Upper lobe of right lung (tissue), 1 donor: ENCODE data around the gene STRA8. TPM values are rescaled to one million over a fixed set of nuclear protein-coding genes. Genes with fewer than 3 reads are reported as not detected.

Source experiments
- ATAC-seq: fragments of 200-7000 bp; cut with Tn5 transposase; one replicate; pipeline ENCODE4 v1.9.1; 2020; ENCODE audit warnings: mild to moderate bottlenecking, moderate library complexity
- DNase-seq: peaks from one replicate; pipeline ENCODE4 v3.0.0-alpha.2; 2020
- H3K27ac ChIP-seq: fragments of 200-600 bp; one replicate; pipeline ENCODE4 v1.8.0; 2022
- H3K27me3 ChIP-seq: fragments of 200-600 bp; one replicate; pipeline ENCODE4 v1.8.0; 2022; ENCODE audit warnings: mild to moderate bottlenecking
- H3K36me3 ChIP-seq: fragments of 200-600 bp; one replicate; pipeline ENCODE4 v1.8.0; 2022
- H3K4me1 ChIP-seq: fragments of 200-600 bp; one replicate; pipeline ENCODE4 v1.8.0; 2022
- H3K4me3 ChIP-seq: fragments of 200-600 bp; one replicate; pipeline ENCODE4 v1.8.0; 2022; ENCODE audit warnings: mild to moderate bottlenecking
- H3K9me3 ChIP-seq: fragments of 200-600 bp; one replicate; pipeline ENCODE4 v1.8.0; 2022
- CTCF ChIP-seq: fragments of 200-600 bp; IDR thresholded peaks from one replicate; pipeline ENCODE4 v1.8.0; 2022; ENCODE audit warnings: antibody characterized with exemption
- intact Hi-C: fragments of 100-400 bp; cut with DNase I; formaldehyde crosslinking; loops from one replicate; pipeline ENCODE4 v1.11.0; 2022
- total RNA-seq: library from RNA; stranded (reverse); fragmentation: NEBNext Ultra II Directional; extraction: Animal tissue kit (Norgen Biotek cat#: 25700); gene quantifications from one replicate; pipeline ENCODE4 v1.2.1, GENCODE V29; 2021
- donor health status: DM: no; HTN: yes; CAD: no; lungs with severe emphysema.

Gene STRA8
- total RNA-seq, 1 donor from 2014 or later: not detected

GRCh38 chr7:135204876-135205275, 28.8 kb upstream of the STRA8 start:
- peaks cover 36% of the 10 kb centered on the region for H3K36me3 ChIP-seq
- H3K4me1 ChIP-seq: peaks cover 47% of the 10 kb centered on the region
- DNase-seq (no peak), ATAC-seq (no peak)
- H3K9me3 ChIP-seq: no peaks in the 10 kb centered on the region
- peak overlapping the region; percentile 56 for H3K27ac ChIP-seq
- intact Hi-C loops: no loop called here
- no peak for TF ChIP-seq CTCF
- H3K27me3 ChIP-seq: no peaks in the 10 kb centered on the region
- H3K4me3 ChIP-seq: no peak overlapping the region

- peak overlapping the region; percentile 56 for H3K27ac ChIP-seq
- no peak for TF ChIP-seq CTCF
Measured at GRCh38 chr7:135205850-135206249, 27.8 kb upstream of the STRA8 start.

GRCh38 chr7:135206941-135207391, 26.7 kb upstream of the STRA8 start:
- intact Hi-C loops: no loop called here
- no peak for DNase-seq
- no peak overlapping the region for H3K4me3 ChIP-seq
- H3K27ac ChIP-seq: no peak overlapping the region
- H3K27me3 ChIP-seq: no peaks in the 10 kb centered on the region
- peaks cover 46% of the 10 kb centered on the region for H3K4me1 ChIP-seq
- no peaks in the 10 kb centered on the region for H3K9me3 ChIP-seq
- H3K36me3 ChIP-seq: peaks cover 18% of the 10 kb centered on the region
- no peak for ATAC-seq
- no peak for TF ChIP-seq CTCF

More at GRCh38 chr7:135205850-135206249, 27.8 kb upstream of the STRA8 start:
- ATAC-seq: no peak
- intact Hi-C loops: no loop called here
- Histone ChIP-seq H3K4me1 (peaks cover 51% of the 10 kb centered on the region), H3K4me3 (no peak overlapping the region), H3K27me3 (no peaks in the 10 kb centered on the region), H3K9me3 (no peaks in the 10 kb centered on the region), H3K36me3 (peaks cover 26% of the 10 kb centered on the region)
- no peak for DNase-seq

GRCh38 chr7:135207406-135208101, 26.1 kb upstream of the STRA8 start:
- Histone ChIP-seq H3K4me3 (no peak overlapping the region), H3K36me3 (peaks cover 12% of the 10 kb centered on the region), H3K4me1 (peaks cover 44% of the 10 kb centered on the region), H3K27ac (no peak overlapping the region), H3K27me3 (no peaks in the 10 kb centered on the region), H3K9me3 (no peaks in the 10 kb centered on the region)
- DNase-seq (no peak), ATAC-seq (no peak)
- intact Hi-C loops: no loop called here
- TF ChIP-seq CTCF: no peak

GRCh38 chr7:135208102-135208793, 25.4 kb upstream of the STRA8 start:
- no peak for TF ChIP-seq CTCF
- no peak for ATAC-seq
- Histone ChIP-seq H3K4me3 (no peak overlapping the region), H3K4me1 (peaks cover 39% of the 10 kb centered on the region), H3K27me3 (no peaks in the 10 kb centered on the region), H3K9me3 (no peaks in the 10 kb centered on the region), H3K27ac (no peak overlapping the region), H3K36me3 (peaks cover 9% of the 10 kb centered on the region)
- DNase-seq: no peak
- intact Hi-C loops: no loop called here
